Stimulated activated CD4-positive, alpha-beta T cell treated with anti-CD3 and anti-CD28 coated beads, Interleukin-1b, Interleukin-23, amount 100 ng/mL, for 1 hour (primary cell): ENCODE results near the gene HOXC13.

Experiments used
- DNase-seq, 2 donors: peaks; one replicate each; pipeline ENCODE4 v3.0.0-alpha.2; 2020; ENCODE audit warnings: low read depth in 2 of 2

HOXC13 gene

DNA sequence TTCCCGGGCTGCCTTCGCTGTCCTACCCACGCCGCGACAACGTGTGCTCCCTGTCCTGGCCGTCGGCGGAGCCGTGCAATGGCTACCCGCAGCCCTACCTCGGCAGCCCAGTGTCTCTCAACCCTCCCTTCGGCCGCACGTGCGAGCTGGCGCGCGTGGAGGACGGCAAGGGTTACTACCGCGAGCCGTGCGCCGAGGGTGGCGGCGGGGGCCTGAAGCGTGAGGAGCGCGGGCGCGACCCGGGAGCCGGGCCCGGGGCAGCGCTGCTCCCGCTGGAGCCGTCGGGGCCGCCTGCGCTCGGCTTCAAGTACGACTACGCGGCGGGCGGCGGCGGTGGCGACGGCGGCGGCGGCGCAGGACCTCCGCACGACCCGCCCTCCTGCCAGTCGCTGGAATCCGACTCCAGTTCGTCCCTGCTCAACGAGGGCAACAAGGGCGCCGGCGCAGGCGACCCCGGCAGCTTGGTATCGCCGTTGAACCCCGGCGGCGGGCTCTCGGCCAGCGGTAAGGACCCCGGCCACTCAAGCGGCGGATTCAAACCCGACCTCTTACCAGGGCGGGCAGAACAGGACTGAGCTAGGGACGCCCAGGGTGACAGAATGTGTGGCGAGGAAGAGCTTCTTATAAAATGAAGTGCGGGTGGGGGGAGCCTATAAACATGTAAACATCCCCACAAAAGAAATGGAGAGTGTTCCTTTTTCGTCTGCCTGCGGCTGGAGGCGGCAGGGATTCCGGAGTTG lies 16.6 kb downstream of the HOXC13 start:
- DNase-seq: no peak

DNA sequence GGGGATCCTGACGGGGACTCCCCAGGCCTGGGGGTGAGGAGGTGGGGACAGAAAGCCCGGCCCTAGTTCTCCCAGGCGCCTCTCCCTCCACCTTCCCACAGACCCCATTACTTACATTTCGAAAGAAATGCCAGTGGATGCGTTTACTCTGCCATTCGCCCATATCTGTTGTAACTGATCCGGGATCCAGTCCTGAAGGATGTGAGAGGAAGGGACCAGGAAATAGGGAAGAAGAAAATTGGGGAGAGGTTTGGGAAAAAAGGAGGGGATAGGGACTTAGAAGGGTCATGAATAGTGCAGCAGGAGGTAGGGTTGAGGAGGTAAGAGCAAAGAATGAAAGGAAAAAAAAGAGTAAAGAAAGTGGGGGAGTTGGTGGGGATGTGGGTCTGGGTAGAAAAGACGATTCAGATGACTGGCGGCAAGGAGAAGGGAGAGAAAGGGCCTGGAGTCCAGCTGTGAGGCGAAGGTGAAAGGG lies 17.2 kb downstream of the HOXC13 start:
- DNase-seq: no peak

DNA sequence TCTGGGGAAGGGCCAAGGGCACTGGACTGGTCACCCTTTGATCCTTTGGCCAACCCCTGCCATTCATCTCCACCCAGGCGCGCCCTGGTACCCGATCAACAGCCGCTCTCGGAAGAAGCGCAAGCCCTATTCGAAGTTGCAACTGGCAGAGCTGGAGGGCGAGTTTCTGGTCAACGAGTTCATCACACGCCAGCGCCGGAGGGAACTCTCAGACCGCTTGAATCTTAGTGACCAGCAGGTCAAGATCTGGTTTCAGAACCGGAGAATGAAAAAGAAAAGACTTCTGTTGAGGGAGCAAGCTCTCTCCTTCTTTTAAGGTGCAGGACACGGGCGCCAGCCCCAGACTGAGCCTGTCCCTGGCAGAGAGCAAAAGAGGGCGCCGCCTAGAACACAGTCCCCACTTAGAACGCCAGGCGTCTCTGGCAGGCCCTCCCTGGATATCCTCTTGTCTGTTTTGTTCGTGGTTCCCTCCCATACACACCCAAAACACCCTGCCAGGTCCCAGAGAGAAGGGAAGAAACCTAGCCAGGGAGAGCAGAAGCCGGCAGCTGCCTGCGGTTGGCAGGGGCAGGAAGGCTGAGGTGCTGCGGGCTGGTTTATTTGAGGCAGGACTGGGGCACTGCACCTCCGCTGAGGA lies 17.7 kb downstream of the HOXC13 start:
- no peak for DNase-seq

DNA sequence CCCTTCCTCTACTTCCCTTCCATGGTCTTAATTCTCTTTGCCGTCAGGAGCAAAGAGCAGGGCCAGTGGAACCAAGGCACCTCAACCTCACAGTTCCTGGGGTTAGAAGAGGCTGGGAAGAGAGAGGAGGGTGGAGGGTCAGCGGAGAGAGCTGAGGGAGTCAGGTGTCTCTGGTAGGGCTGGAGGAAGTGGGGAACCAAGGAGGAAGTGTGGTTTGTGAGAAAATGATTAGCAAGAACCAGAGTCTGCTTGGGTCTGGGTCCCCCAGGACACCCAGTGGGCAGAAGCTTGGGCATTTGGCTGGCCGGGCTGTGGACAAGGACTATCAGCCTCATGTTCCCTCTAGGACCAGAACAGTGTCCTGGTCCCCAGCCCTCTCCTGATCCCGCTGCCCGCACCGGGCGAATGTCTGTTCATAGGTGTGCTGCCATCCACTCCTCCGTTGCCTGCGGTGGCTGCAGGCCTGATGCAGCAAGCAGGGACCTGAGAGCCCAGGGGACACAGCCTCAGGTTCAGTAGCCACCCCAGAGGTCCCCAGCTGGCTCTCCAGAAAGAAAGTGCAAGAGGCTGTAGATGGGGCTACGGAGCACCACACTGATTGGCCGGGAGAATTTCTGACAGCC lies 18.4 kb downstream of the HOXC13 start:
- DNase-seq: no peak

DNA sequence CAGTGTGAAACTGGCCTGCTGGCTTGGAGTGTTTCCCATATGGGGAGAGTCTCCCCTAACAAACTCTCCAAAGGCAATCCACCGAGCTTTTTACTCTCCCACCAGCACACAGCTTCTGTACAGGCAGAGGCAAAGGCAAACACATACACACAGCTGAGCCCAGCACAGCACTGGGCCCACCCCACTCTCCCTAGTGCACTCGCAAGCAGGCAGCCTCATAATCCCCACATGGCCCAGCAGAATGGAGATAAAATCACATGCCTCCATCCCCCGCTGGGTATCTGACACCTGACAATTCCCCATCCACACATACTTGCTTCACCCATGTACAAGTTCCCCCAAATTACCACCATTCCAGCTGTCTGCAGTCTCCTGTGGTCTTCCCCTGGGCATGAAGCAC lies 19.5 kb downstream of the HOXC13 start:
- DNase-seq: no peak

DNA sequence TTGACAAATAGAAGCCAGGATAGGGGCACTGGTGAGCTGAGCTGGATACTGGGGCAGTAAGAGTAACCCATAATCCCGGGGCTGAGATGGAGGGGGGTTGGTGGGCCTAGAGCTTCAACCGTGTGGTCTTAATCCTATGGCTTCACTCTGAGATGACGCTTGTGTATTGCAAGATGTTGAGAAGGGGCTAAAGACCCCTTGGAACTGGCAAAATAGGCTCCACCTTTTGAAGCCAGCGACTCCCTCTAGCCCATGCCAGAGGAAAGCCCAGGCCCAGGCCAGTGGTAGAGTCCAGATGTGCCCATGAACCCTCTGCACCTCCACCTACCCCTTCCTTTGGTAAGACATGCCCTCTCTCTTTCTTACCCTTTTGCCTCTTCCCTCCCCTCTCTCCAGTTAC lies 20.7 kb downstream of the HOXC13 start:
- no peak for DNase-seq

DNA sequence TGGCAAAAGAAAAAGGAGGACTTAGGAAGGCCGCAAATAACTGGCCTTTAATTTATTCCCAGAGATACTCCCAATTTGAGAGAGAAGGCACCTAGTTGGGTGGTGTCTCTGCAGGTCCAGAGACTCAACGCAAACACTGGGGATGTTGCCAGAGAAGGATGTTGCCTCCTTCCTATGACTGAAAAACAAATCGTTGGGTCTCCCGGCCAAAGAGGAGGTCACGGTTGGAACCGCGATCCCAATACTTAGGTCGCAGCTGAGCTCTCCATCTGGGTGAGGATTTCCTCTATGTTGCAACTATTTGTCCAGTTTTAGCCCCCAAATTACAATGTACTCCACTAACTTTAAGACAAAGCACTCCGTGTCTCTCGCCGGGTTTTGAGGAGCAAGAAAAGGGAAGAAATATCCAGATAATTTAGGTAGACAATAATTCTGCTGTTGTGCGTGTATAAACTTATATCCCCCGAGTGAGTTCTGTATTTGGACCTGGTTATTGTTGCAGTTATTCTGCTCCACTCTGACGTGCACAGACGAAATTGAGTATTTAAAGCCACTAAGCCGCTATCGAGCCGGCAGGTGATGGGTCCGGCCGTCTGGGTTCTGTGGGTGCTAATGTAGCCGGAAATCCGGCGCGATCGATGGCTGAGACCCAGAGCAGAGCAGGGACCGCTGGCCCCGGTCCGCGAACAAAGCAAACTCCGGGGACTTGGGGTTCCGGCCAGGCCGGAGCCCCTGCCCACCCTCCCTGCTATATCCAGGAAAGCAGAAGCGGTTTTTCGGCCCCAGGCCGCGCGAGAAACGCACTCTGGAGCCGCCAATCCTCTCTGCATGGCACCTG lies 21.8 kb downstream of the HOXC13 start:
- no peak for DNase-seq

DNA sequence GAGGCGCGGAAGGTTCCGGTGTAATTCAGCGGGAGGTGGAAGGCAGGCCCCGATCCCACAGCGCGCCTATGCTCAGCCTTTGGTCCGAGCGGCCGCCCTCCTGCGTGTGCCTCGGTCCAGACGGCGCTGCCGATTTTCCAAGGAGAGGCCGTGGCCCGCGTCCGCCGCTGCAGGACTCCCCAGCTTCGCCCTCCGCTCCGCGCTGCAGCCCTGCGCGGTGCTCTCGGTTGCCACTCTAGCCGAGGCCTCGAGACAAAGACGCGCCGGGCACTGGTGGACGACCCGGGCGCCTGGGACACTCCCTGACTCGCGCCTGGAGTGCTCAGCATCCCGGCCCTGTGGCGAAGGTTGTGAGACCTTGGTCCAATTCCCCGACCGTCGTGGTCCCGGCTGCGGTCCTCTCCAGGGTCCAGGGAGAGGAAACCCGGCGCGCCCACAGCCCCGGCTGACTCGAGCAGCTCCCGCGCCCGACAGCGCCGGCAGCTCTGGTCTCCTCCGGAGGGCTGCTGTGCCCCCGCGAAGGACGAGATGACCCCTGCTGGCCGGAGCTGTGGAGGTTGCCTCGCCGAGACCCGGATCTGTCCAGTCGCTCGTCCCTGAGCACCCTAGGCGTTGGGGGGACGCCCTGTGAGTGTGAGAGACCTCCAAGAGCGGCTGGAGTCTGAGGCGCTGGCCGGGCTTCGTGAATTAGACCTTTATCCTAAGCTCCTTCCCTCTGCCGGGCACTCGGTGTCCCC lies 22.6 kb downstream of the HOXC13 start:
- DNase-seq: no peak

DNA sequence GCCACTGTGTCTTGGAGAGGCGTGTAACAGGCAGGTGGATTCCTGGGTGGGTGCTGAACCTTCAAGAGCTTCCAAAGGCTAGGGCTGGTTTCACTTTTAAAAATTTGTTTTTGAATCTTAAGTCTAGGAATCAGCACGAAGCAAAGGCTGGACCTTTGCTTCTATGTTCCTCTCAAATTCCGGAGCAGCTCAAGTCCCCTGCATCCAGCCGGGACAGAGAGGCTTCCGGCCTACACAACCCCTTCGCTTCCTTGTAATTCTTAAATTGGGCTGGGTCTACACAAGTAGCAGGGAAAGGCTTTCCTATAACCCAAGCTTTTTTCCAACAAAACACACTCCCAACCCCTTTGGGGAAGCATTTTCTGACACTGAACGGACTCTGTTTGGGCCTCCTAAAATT lies 24.4 kb downstream of the HOXC13 start:
- DNase-seq: no peak

DNA sequence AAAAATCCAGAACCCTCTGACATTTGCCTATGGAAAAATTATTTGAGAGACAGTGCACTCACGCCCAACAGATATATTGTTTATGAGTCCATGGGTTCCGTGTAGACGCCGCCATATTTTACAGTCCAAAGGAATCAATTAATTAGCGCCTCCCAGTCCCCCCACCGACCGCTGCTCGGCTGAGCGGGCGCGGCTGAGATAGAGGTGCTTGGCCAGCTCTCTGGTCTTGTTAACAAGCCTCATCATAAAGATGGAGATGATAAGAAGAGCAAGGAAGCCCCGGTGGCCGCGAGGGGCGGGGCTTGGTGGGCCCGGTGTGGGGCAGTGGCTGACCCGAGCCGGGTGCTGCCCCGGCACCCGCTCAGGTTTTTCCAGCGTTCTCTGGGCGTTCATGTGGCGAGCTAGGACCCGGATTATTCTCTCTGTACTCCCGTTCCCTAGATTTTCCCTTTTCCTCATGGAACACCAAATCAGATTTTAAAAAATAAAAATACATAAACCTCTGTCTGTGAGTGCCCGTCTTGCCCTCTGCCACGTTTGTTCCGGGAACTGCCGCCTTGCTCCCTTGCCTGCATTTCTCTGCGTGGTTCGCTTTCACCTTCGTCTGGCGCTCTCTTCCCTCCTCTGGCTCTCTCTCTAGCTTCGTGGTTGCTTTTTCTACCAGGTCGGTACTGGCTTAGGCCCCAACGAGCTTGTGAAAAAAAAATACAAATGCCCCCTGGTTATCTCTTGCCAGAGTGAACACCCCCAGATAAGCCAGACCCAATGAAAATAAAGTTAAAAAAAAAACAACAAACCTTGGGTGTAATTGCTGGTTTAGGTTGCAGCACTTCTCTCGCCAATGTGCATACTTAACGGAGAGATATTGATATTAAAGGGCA lies 25.0 kb downstream of the HOXC13 start:
- DNase-seq: no peak

DNA sequence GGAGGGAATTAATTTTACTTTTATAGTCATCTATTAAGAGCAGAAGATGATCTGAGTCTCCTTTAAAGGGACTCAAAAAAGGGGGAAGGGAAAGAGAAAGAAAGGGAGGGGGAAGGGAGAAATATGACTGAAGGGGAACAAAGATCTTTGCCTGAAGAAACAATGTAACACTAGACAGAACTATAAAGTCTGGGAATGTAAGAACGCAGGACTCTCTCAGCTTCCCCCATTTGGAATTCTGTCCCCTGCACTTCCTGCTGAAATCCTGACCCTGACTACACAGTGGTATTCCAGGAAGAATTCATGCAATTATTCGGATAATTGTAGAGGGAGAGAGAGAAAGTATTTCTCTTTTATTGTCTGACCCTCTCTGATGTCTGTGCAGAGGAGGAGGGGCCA lies 25.7 kb downstream of the HOXC13 start:
- DNase-seq: no peak

DNA sequence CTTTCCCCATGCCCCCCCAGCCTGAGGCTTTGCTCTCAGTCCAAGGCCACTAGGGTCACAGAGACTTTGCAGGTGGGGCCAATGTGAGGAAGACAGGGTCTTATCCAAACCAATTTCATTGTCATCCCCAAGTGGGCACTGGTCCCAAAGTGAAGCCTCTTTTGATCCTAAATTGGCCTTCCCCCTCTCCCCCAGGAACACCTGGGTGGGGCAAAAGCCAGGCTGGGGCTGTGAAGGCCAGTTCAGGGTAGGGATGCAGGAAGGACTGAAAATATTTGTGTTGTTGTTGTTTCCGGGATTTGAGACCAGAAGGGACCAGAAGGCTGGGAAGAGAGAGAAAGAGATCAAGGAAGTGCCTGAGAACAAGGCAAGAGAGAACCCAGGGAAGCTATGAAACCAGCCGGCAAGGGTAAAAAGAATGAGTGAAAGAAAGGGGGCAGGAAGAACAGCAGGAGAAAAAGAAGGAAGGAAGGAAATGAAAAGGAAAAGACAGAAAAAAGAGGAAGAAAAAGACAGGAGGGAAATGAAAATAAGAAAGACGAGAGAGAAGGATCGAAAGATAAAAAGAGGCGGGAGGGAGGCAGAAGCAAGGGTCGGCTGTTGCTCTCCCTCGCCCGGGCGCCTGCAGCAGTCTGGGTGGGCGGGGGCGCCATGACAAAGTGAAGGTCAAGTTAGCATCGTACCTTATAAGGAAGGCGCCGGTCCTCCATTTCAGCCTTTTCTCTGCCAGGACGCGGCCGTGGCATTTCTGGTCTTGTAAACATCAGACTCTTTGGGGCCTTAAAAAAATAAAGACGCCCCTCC lies 26.9 kb downstream of the HOXC13 start:
- no peak for DNase-seq

DNA sequence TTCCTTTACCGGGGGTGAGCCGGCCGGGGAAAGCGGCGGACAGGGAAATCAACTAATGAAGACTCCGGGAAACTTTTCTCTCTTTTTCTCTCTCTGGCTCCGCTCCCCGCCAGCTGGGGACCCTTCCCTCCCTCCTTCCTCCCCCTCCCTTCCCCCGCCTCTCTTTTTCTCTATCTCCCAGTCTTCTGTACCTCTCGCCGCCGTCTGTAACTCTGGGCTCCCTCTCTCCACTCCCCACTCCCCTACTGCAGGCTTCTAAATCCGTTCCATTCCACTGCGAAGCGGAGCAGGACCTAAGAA lies 27.4 kb downstream of the HOXC13 start:
- DNase-seq: no peak

DNA sequence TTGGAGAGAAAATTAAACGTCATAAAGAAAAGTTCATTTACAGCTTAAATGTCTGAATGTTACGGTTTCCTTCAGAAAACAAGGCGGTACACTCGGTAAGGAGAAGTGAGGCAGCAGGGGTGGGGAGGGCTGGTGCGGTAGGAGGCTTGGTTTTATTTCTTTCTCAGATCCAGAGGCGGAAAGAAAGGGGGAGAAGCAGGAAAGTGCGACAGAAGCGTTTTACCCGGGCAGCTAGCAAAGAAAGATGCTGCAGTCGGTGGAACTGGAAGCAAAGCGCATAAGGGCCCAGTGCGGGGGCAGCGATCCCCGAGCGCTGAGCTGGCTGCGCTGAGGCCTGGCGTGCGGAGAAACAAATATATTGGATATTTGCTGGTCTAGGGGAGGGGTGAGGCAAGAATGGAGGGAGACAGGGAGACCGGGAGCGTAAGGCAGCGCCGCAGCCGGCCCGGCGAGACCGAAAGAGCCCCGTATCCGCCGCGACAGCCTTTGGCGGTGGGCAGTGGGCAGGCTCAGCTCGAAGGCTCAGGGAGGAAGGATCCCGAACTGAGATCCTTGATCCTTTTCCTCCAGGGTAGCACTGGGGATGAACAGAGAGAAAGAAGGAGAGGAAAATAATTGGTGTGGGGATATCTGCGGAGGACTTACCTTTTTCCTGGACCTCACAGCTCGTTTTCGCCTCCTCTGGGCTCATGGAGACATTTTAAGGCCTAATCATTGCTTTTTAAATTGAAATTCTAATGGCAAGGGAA lies 27.9 kb downstream of the HOXC13 start:
- DNase-seq: no peak

DNA sequence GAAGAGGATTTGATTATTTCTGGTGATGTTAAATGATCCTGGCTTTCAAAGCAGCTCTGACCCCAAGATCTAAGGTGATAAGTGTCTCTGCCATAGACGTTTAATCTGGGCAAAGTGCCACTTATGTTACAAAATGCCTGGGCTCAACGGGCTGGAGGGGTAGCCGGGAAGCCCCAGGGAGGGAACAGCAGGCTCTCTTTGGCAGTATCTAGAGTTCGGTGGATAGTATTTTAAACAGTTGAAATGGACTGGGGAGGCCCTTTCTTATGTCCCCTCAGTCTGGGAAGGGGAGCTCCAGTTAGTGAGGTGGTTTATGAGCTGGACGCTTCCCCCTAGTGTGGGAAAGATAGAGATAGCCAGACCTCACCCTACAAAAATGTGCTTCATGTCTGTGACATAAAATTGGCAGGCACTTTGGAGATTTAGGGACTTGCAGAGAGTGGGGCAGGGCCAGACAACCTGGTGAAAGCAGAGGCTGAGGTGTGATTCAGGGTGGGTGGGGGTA lies 28.8 kb downstream of the HOXC13 start:
- no peak for DNase-seq

DNA sequence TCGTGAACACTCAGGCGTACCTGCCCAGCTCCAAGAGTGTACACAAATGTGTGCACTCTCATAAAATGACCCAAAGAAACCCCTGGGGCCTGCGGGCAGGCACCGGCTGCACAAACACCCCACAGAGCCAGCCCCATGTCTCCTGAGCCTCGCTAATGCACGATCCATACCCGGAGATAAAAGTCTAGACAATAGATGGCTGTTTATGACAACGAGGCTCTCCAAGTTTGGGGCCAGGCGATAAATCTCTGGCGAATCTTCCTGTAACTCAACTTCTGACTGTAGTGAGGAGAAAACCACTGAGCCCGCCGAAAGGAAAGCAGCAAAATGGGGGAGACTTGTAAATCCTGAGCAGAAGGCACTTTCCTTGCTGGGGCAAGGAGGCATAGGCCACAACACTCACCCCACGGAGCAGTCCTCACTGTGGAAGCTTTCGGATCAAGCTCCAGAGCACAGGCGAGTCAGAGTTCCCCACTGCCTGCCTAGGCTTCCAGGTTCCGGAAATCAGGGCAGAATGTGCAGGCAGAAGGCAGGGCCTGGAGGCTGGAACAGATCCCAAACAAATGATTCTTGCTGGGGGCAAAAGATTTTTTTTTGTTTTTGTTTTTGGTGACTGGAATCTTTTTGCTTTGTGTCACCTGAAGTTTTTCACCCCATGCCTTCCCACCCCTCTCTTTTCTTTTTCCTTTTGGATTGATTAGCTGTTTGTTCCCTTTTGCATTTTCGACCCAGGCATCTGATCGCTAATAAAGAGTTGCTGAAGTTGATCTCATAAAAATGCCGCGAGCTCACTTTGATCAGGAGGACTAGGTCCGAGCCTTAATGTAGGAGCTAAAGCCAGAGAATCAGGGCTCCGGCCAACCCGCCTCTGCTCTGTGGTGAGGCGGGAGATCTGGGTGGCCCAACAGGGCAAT lies 29.8 kb downstream of the HOXC13 start:
- no peak for DNase-seq

DNA sequence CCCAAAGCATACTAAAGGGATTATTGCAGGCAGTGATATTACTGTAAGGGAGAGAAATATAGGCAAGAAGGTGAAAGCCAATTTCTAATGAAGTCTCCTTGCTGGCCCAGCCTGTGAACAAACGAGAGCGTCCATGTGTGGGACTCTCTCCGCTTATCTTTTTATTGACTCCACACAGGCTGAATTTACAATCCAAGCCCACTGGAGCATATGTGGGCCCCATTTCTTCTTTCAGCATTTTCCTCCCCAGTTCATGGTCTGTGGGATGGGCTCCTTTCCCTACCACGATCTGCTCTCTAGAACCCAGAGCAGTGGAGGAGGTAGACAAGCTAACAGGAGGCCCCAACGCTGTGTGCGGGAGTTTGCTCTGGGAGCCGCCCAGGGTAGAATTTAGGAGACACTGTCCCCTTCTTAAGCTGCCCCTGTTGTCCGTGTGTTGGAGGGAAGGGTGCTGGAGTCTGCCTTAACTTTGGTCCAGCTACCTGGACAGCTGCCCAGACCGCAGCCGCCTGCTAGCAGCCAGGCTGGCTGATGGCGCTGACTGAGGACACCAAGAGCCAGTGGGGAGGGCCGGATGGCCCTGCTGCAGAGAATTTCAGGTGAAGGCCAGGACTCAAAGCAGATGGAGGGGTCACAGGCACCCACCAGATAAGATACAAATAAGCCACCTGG lies 31.1 kb downstream of the HOXC13 start:
- DNase-seq: no peak
